Measurements from ENCODE around the gene CHMP2A.

CHMP2A gene

GRCh38 chr19:58538257-58539168 is 16.4 kb downstream of the CHMP2A start:
- DNase-seq (ENCODE audit: low spot score) = no peak

- no peak for DNase-seq (ENCODE audit: low spot score)
These were observed 17.8 kb downstream of the CHMP2A start for GRCh38 chr19:58536852-58537798.

GRCh38 chr19:58535857-58536256 is 19.0 kb downstream of the CHMP2A start:
- DNase-seq (ENCODE audit: low spot score) = no peak

DNA sequence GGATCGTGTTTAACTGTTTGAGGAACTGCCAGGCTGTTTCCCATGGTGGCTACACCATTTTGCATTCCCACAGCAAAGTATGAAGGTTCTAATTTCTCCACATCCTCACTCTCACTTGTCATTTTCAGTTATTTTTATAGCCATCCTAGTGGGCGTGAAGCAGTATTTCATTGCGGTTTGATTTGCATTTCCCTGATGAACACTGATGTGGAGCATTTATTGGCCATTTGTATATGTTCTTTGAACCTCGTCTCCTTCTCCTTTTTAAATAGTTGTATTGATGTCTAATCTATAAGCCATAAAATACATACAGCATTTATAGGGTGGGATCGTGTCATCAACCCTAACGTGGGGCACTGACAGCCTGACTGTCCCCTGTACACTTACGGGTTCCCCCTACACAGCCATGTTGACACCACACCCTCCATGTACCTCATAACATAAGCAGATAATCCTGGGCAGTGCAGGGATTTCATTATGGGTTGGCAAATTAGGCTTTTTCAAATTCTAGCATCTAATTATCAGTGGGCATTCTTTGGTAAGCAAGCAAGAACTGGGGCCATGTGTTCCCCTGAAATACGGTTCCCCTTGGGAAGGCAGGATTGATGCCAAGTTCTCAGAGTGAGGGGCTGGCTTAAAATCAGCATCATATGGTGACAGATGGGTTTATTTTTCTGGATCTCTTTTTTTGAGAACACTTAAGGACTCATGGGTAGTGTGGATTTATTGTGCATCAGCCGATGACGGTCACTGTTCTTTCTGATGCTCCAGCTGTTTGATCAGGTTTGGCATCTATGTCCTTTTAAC is 23.7 kb downstream of the CHMP2A start:
- DNase-seq (ENCODE audit: low spot score) = no peak

DNA sequence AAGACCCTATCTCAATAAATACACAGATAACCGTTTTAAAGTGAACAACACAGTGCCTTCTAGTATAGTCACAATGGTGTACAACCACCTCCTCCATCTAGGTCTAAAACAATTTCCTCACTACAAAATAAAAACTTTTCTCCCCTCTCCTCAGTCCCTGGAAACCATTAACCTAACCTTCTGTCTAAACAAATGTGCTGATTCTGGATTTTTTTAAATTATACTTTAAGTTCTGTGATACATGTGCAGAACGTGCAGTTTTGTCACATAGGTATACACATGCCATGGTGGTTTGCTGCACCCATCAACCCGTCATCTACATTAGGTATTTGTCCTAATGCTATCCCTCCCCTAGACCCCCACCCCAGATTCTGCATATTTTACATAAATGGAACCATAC is 25.5 kb downstream of the CHMP2A start:
- no peak for DNase-seq (ENCODE audit: low spot score)

- no peak for DNase-seq (ENCODE audit: low spot score)
These were observed 32.2 kb downstream of the CHMP2A start for GRCh38 chr19:58522709-58523108.

DNA sequence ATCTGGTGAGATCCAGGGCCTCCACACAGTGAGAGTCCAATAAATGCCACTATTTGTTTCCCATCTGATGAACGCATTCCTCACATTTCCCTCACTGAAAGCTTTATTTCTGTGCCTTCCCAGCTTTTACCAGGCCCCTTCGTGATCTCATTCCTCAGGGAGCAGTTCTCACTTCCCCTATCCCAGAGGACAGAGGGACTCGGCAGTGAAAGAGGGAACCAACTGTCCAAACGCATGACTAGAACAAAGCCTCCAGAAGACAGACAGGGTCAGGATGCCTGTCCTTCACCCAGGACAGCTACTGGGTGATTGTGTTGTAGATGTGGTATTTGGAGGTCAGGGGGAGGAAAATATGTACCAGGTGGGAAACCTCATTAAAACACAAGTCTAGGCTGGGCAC is 33.3 kb downstream of the CHMP2A start:
- DNase-seq (ENCODE audit: low spot score) = no peak

DNA sequence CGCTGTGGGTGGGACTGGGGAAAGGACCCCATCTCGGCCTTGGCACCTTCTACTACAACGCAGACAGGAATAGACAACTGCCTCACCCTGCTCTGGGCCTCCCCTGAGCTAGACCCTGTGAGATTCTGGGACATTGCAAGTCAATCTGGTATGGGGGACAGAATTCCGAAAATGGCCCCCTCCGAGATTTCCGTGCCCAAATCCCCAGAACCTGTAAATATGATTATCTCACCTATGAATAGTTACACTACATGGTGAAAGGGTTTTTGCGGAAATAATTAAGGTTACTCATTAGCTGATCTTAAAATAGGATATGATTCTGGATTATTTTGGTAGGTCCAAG is 34.7 kb downstream of the CHMP2A start:
- DNase-seq (ENCODE audit: low spot score) = no peak

DNA sequence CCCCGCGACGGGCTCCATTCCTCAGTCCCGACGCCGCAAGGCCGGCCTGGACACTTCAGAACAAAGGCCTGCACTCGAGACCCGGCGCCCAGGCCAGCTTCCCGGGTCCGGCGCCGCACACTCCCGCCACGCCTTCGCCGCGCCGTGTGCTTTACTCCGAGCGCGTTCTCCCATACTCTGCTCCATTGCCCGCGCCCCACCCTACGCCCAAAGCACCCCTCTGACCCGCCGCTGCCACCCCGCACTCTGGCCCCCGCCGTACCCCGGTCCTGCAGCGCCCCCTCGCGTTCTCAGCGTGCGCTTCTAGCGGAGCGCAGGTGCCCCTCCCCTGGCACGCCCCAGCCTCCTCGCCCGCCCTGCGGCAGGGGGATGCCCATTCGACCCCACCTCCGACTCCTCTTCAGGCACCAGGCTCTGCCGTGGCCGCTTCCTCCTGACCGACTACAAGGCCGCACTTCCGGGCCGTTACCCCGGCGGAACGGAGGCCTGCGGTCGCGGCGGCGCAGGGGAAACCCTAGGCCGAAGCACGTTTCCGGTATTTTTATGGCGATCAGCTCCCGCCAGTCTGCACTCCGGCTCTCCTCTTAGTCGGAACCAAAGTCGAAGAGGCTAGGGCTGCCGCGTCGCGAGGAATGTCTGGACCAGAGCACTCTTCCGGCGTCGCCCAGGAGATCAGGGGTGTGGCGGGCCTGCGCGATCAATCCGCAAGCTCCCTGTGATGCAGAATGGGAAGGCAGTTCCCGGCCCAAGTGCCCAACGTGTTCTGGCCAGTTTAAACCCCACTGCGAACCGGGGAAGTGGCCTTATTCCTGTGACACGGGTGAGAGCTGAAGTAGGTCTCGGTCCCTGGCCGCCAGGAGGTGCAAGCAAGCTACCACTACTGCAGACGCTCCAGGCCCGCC is 35.3 kb downstream of the CHMP2A start, which contains the start of gene ZBTB45:
Gene ZBTB45 (minus strand): TSS at position 456 of the 902 bp plus-strand sequence. CDS start 2,137 bp downstream, outside the sequence.
- peak; percentile 94 for DNase-seq (ENCODE audit: low spot score)

DNA sequence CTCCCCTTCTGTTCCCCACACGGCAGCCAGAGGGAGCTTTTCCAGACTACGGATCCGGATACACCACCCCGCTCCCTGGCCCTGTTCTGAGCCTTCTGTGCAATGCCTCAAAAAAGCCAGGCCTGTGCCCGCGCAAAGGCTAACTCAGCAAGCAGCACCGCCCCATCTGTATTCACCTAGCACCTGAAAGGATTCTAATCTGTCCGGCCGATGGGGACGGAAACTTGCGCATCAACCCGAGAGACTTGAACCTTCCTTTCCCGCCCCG is 35.9 kb downstream of the CHMP2A start:
- DNase-seq (ENCODE audit: low spot score) = no peak

- DNase-seq (ENCODE audit: low spot score) = no peak
These were observed 36.4 kb downstream of the CHMP2A start for GRCh38 chr19:58518256-58519086.

DNA sequence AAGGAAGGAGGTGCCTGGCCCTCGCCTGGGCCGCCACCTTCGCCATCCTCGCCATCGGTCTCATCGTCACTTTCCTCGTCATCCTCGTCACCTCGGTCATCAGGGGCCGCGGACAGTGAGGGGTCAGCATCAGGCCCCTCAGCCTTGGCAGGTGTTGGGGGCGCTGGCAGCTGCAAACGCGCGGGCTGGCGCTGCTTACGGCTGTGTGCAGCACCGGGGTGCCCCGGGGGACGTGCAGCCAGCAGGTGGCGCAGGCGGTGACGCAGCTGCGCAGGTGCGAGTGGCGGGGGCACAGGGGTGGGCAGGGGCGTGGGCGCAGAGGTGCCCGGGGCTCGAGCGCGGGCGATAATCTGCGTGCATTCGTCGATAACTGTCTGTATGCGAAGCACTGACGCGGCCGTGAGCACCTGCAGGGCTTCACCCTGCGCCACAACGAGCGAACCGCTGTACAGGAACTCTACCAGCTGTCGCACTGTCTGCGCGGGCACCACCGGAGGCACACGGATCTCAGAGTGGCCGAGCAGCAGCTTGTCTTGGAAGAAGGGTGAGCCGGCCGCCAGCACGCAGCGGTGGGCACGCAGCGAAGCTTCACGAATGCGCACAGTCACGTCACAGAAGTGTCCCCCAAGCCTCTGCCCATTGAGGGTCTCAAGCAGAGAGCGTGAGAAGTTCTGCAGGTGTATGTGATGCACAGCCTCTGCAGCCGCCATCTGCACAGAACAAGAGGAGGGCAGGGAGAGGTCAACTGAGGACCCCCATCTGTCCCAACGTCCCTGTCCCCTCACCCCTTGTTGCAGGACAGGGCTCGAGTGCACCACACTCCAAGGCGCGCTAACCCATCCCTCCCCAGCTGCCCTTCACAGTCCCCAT is 37.7 kb downstream of the CHMP2A start:
- no peak for DNase-seq (ENCODE audit: low spot score)

- no peak for DNase-seq (ENCODE audit: low spot score)
These were observed 38.6 kb downstream of the CHMP2A start for GRCh38 chr19:58516246-58516836.

GRCh38 chr19:58515259-58515658 is 39.6 kb downstream of the CHMP2A start:
- no peak for DNase-seq (ENCODE audit: low spot score)

- no peak for DNase-seq (ENCODE audit: low spot score)
These were observed 40.3 kb downstream of the CHMP2A start for GRCh38 chr19:58514564-58515022.

DNA sequence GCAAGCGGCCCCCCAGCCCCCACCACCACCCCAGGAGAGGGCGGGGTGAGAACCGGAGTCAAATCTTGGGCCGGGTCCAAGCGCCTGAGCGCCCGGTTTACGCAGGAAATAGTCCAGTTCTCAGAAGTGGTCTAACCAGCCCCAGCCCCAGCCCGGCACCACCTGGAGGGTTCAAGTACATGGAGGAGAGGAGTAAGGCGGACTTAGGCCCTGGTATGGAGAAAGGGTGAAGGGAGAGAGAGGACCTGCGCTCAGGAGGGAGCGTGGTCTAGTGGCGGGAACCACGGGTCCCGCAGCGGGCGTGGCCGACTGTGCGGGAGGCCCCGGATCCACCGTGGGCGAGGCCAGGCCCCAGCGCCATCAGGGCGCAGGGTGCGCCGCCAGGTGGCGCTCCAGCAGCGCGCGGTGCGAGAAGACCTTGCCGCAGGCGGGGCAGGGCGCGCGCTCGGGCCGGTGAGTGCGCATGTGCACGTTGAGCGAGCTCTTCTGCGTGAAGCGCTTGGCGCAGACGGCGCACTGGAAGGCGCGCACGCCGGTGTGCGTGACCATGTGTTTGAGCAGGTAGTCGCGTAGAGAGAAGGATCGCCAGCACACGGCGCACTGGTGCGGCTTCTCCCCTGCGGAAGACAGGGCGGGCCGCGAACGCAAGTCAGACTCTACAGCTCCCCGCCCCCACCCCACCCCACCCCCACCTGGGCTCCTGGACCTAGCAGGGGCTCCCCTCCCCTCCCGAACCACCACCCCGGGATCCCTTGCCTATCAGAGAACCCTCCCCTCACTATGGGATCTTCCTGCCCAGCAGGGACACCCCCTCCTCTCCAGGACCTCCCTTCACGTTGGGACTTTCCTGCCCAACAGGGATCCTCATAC is 41.0 kb downstream of the CHMP2A start:
- peak; percentile 74 for DNase-seq (ENCODE audit: low spot score)

- DNase-seq (ENCODE audit: low spot score) = no peak
These were observed 41.7 kb downstream of the CHMP2A start for GRCh38 chr19:58513213-58513693.
